IMR-90 (cell line): ENCODE data around the gene PLA2G4A. TPM values are rescaled to one million over a fixed set of nuclear protein-coding genes. Genes with fewer than 3 reads are reported as not detected.

ENCODE experiments used
- ATAC-seq: fragments of 200-7000 bp; cut with Tn5 transposase; 2 replicates; pipeline ENCODE4 v1.9.1; 2020; ENCODE audit warnings: low read depth, mild to moderate bottlenecking, moderate library complexity
- BruUV-seq: library from RNA; stranded (reverse); fragments of 400-500 nt; replicated peaks from 2 replicates; lab custom pipeline; 2021; lab: Mats Ljungman, UMichigan
- CTCF ChIA-PET: fragments of 300-600 bp; formaldehyde crosslinking; extraction: SDS; loops from one replicate; lab custom pipeline; 2021; ENCODE audit warnings: antibody characterized with exemption; lab: Yijun Ruan, JAX
- POLR2A ChIA-PET: fragments of 300-600 bp; sonication (Branson Sonifier 250); formaldehyde crosslinking; loops from one replicate; lab custom pipeline; 2022; ENCODE audit warnings: antibody characterized with exemption; ENCODE audit not compliant: unreplicated experiment; lab: Charles Lee
- DNase-seq: peaks from one replicate; pipeline ENCODE4 v3.0.0; 2013
- H2AFZ ChIP-seq: replicated peaks from 2 replicates; pipeline ENCODE3; 2013; ENCODE audit warnings: low read length, mild to moderate bottlenecking; ENCODE audit not compliant: poor library complexity
- H2AK5ac ChIP-seq: 2 replicates; pipeline ENCODE4 v1.6.1; 2013; ENCODE audit warnings: low read depth, low read length, inconsistent platforms
- H2AK9ac ChIP-seq: replicated peaks from 2 replicates; pipeline ENCODE3; 2013; ENCODE audit warnings: mild to moderate bottlenecking, low read depth, low read length, moderate library complexity; ENCODE audit not compliant: poor library complexity
- H2BK120ac ChIP-seq: 2 replicates; pipeline ENCODE4 v1.6.1; 2013; ENCODE audit warnings: low read depth, low read length, inconsistent platforms
- H2BK15ac ChIP-seq: 3 replicates; pipeline ENCODE4 v1.6.1; 2013; ENCODE audit warnings: low read depth, low read length, inconsistent platforms
- H2BK20ac ChIP-seq: 2 replicates; pipeline ENCODE4 v1.6.1; 2013; ENCODE audit warnings: low read depth, mild to moderate bottlenecking, inconsistent platforms, low read length, moderate library complexity
- H2BK5ac ChIP-seq: 2 replicates; pipeline ENCODE4 v1.6.1; 2013; ENCODE audit warnings: mild to moderate bottlenecking, low read depth, low read length, inconsistent platforms; ENCODE audit not compliant: poor library complexity, severe bottlenecking
- H3K14ac ChIP-seq: replicated peaks from 2 replicates; pipeline ENCODE4 v1.6.1; 2013; ENCODE audit warnings: low read depth, low read length, inconsistent platforms
- H3K18ac ChIP-seq: 2 replicates; pipeline ENCODE4 v1.6.1; 2013; ENCODE audit warnings: low read depth, low read length, control low read depth
- H3K23ac ChIP-seq: 2 replicates; pipeline ENCODE4 v1.6.1; 2013; ENCODE audit warnings: low read depth, low read length, inconsistent platforms
- H3K27ac ChIP-seq: 2 replicates; pipeline ENCODE4 v1.5.1; 2013; ENCODE audit warnings: mild to moderate bottlenecking, control low read depth, low read length; ENCODE audit not compliant: insufficient read depth
- H3K27me3 ChIP-seq: 2 replicates; pipeline ENCODE4 v1.6.1; 2013; ENCODE audit warnings: low read length; ENCODE audit not compliant: control insufficient read depth, insufficient read depth
- H3K36me3 ChIP-seq: 2 replicates; pipeline ENCODE4 v1.6.1; 2013; ENCODE audit warnings: low read length, mixed read lengths; ENCODE audit not compliant: control insufficient read depth, insufficient read depth
- H3K4ac ChIP-seq: 2 replicates; pipeline ENCODE4 v1.6.1; 2013; ENCODE audit warnings: low read depth, low read length, inconsistent platforms
- H3K4me1 ChIP-seq: 2 replicates; pipeline ENCODE4 v1.6.1; 2013; ENCODE audit warnings: low read length, mixed read lengths; ENCODE audit not compliant: control insufficient read depth, insufficient read depth
- H3K4me2 ChIP-seq: 2 replicates; pipeline ENCODE4 v1.6.1; 2013; ENCODE audit warnings: low read depth, mild to moderate bottlenecking, control low read depth, low read length, moderate library complexity
- H3K4me3 ChIP-seq: 2 replicates; pipeline ENCODE4 v1.5.1; 2013; ENCODE audit warnings: low read depth, mild to moderate bottlenecking, control low read depth, low read length, moderate library complexity; ENCODE audit not compliant: insufficient read depth
- H3K56ac ChIP-seq: 2 replicates; pipeline ENCODE4 v1.6.1; 2013; ENCODE audit warnings: low read length, inconsistent platforms; ENCODE audit not compliant: insufficient read depth; ENCODE audit errors: extremely low read depth
- H3K79me1 ChIP-seq, 2 experiments: 2 replicates each; pipeline ENCODE4 v1.6.1; 2013; ENCODE audit warnings: low read length in 2 of 2, inconsistent platforms in 1 of 2, low read depth in 1 of 2
- H3K9ac ChIP-seq: 2 replicates; pipeline ENCODE4 v1.6.1; 2013; ENCODE audit warnings: low read depth, low read length, control low read depth
- H3K9me1 ChIP-seq: 2 replicates; pipeline ENCODE4 v1.6.1; 2013; ENCODE audit warnings: low read length, inconsistent platforms; ENCODE audit not compliant: insufficient read depth
- H3K9me3 ChIP-seq: 2 replicates; pipeline ENCODE4 v1.6.1; 2013; ENCODE audit warnings: low read length; ENCODE audit not compliant: control insufficient read depth, insufficient read depth
- H4K20me1 ChIP-seq: 2 replicates; pipeline ENCODE4 v1.6.1; 2013; ENCODE audit warnings: low read length, inconsistent platforms; ENCODE audit not compliant: insufficient read depth
- H4K5ac ChIP-seq: 2 replicates; pipeline ENCODE4 v1.6.1; 2013; ENCODE audit warnings: mild to moderate bottlenecking, low read depth, low read length, control low read depth
- H4K8ac ChIP-seq, 2 experiments: 2 replicates each; pipeline ENCODE4 v1.6.1; 2013; ENCODE audit warnings: low read depth in 2 of 2, low read length in 2 of 2, control low read depth in 1 of 2, inconsistent platforms in 1 of 2
- H4K91ac ChIP-seq: 2 replicates; pipeline ENCODE4 v1.6.1; 2013; ENCODE audit warnings: low read depth, low read length, inconsistent platforms; ENCODE audit not compliant: insufficient read depth
- RAD21 ChIP-seq: IDR thresholded peaks from 2 replicates; pipeline ENCODE4 v1.6.1; 2012; ENCODE audit warnings: low read length, improper control_type of control experiment
- RCOR1 ChIP-seq: IDR thresholded peaks from 2 replicates; pipeline ENCODE4 v1.6.1; 2012; ENCODE audit warnings: mild to moderate bottlenecking, low read length, improper control_type of control experiment; ENCODE audit not compliant: insufficient replicate concordance
- WGBS, 2 experiments: methylation state at CpG; one replicate each; pipeline versions ENCODE4 v1.1.5 to v1.1.7; 2013; ENCODE audit warnings: missing lambda C conversion rate in 2 of 2; ENCODE audit not compliant: insufficient read length in 1 of 2; ENCODE audit errors: extremely low coverage in 2 of 2; 5-methylcytosine and 5-hydroxymethylcytosine counted together
- dilution Hi-C: fragments of 300-500 bp; cut with HindIII; formaldehyde crosslinking; loops from one replicate; pipeline ENCODE4 v1.14.3; 2018; ENCODE audit warnings: low sequenced_read_pairs; ENCODE audit not compliant: unreplicated experiment
- in situ Hi-C: fragments of 300-500 bp; cut with MboI; formaldehyde crosslinking; loops from 3 replicates; pipeline ENCODE4 v1.14.3; 2019; ENCODE audit warnings: low sequenced_read_pairs, inconsistent platforms, mixed read lengths
- intact Hi-C: fragments of 100-400 bp; cut with micrococcal nuclease; formaldehyde crosslinking; loops from 2 replicates; pipeline ENCODE4 v1.10.0; 2022
- polyA plus RNA-seq, 3 experiments: library from polyadenylated mRNA; depleted of rRNA; stranded (reverse); fragments of >200 nt; gene quantifications; 2 replicates each; pipeline ENCODE4 v1.2.3, GENCODE V29; 2012; ENCODE audit warnings: low replicate concordance in 1 of 3
- total RNA-seq: library from RNA; depleted of rRNA; stranded (reverse); fragments of >200 nt; gene quantifications from 2 replicates; pipeline ENCODE4 v1.2.3, GENCODE V29; 2012

Gene PLA2G4A
- total and polyA plus RNA-seq, 2 of the 4 experiments (the other 2 are of a cell fraction): 1.6 to 3.8 TPM

GRCh38 chr1:186923486-186923885, 94.7 kb downstream of the PLA2G4A start:
- no peaks in the 10 kb centered on the region for H3K79me1 ChIP-seq
- no peak overlapping the region for H4K91ac ChIP-seq
- intact Hi-C loops: no loop called here
- TF ChIP-seq RCOR1 (no peak), RAD21 (no peak)
- no peak overlapping the region for H3K9ac ChIP-seq
- BruUV-seq: no TSS peak
- no peak overlapping the region for H2BK15ac ChIP-seq
- no peak overlapping the region for H3K14ac ChIP-seq
- H3K56ac ChIP-seq: no peak overlapping the region
- no peak overlapping the region for H3K4ac ChIP-seq
- H3K4me3 ChIP-seq: no peak overlapping the region
- in situ Hi-C loops: no loop called here
- H2AFZ ChIP-seq: no peak overlapping the region
- ChIA-PET CTCF (interaction anchor here (1.0 kb wide), 1 partner anchor 17 kb away, joined by 3 read pairs; no protein-coding TSS in a partner anchor), POLR2A (no interaction called here)
- no peak overlapping the region for H3K4me2 ChIP-seq
- H4K5ac ChIP-seq: no peak overlapping the region
- no peak overlapping the region for H2BK20ac ChIP-seq
- H2BK120ac ChIP-seq: no peak overlapping the region
- no peaks in the 10 kb centered on the region for H4K20me1 ChIP-seq
- H2AK5ac ChIP-seq: no peak overlapping the region
- WGBS, 2 experiments: no CpG with 5 or more reads among the region's 2 CpGs
- ATAC-seq (no peak), DNase-seq (no peak)
- no peaks in the 10 kb centered on the region for H3K9me1 ChIP-seq
- H3K23ac ChIP-seq: no peak overlapping the region
- no peaks in the 10 kb centered on the region for H3K4me1 ChIP-seq
- dilution Hi-C loops: no loop called here
- H2AK9ac ChIP-seq: no peak overlapping the region
- no peaks in the 10 kb centered on the region for H3K9me3 ChIP-seq
- no peak overlapping the region for H2BK5ac ChIP-seq
- no peak overlapping the region for H3K27ac ChIP-seq
- H3K18ac ChIP-seq: no peak overlapping the region
- H3K27me3 ChIP-seq: no peaks in the 10 kb centered on the region
- no peak overlapping the region for H4K8ac ChIP-seq
- no peaks in the 10 kb centered on the region for H3K36me3 ChIP-seq
